ENCODE results near the gene YES1. TPM values are rescaled to one million over a fixed set of nuclear protein-coding genes. Genes with fewer than 3 reads are reported as not detected.

The YES1 gene
- 10 to 100 TPM; 65.4 to 83.7 (median 80.5) TPM for polyA plus RNA-seq (ENCODE audit: insufficient read length in 4 of 4)

GRCh38 chr18:811892-812375 is at the start of gene YES1:
YES1 (minus strand) TSS chr18:812242; CDS start chr18:756827, 55,415 bp downstream.
- DNase-seq (ENCODE audit: low read depth in 4 of 4, low spot score in 3 of 4), result peak in 1 of 4 donors; percentile 60

- DNase-seq (ENCODE audit: low read depth in 4 of 4, low spot score in 3 of 4), result no peak
These were observed 45.9 kb upstream of the YES1 start for GRCh38 chr18:857986-858385.

- DNase-seq (ENCODE audit: low read depth in 4 of 4, low spot score in 3 of 4), result no peak
These were observed 41.4 kb upstream of the YES1 start for GRCh38 chr18:853471-853870.

DNA sequence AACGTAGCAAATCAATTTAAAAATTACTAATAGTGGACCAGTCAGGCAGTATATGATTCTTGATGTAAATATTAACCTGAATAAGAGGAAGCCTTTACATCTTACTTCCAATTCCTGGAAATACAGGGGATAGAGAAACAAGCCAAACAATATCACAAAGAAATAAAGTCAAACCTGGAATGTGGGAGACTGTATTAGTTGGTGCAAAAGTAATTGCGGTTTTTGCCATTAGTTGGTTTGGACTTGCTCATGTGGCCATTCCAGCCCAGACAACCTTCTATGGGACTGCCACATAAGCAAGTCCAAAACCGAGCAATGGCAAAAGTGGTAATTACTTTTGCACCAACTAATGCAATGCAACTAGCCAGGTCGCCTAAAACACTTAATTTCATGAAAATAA is 38.9 kb upstream of the YES1 start:
- no peak for DNase-seq (ENCODE audit: low read depth in 4 of 4, low spot score in 3 of 4)

DNA sequence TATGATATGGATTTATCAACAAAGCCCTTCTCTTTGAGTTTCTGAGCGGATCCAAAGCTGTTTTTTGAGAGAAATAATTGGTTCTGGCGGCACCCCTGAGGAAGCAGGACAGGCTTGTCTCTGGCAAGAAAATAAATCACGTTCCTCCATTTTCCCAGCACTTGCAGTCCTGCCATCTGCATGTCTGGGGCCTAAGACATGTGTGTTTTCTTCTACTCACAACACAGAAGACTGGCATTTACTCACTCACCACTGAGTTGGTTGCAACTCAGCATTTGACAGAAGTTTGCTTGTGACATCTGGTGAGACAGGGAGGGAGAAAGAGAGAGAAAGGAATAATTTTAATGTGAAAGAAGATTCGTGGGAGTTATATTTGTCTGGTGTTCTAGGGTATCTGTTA is 37.0 kb upstream of the YES1 start:
- DNase-seq (ENCODE audit: low read depth in 4 of 4, low spot score in 3 of 4), result no peak

- no peak for DNase-seq (ENCODE audit: low read depth in 4 of 4, low spot score in 3 of 4)
These were observed 36.2 kb upstream of the YES1 start for GRCh38 chr18:848062-848861.

DNA sequence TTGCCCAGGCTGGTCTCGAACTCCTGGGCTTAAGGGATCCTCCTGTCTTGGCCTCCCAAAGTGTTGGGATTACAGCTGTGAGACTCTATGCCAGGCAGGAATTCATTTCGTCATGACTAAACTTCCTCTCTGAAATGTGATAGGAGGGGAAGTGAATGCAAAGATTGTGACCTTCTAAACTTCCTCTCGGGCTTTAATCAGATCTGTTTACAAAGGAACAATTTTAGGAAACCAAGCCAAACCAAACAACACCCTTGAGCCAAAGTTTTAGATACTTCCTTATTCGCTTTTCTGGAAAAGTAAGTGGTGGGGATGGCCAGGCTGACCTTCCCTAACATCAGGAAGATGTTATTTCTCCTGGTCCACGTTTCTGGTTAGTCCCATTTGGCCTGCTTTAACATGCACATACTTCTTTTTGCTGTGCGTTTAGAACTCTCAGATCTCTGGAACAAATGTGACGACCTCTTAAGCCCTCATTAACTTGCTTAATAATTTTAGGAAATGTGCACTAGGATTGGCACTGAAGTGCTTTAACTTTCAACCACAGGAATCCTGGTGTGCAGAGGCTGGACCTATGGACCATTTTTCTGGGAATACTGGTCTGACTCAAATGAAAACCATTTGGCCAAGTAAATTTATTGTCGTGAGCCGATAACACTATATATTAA is 33.2 kb upstream of the YES1 start:
- no peak for DNase-seq (ENCODE audit: low read depth in 4 of 4, low spot score in 3 of 4)

DNA sequence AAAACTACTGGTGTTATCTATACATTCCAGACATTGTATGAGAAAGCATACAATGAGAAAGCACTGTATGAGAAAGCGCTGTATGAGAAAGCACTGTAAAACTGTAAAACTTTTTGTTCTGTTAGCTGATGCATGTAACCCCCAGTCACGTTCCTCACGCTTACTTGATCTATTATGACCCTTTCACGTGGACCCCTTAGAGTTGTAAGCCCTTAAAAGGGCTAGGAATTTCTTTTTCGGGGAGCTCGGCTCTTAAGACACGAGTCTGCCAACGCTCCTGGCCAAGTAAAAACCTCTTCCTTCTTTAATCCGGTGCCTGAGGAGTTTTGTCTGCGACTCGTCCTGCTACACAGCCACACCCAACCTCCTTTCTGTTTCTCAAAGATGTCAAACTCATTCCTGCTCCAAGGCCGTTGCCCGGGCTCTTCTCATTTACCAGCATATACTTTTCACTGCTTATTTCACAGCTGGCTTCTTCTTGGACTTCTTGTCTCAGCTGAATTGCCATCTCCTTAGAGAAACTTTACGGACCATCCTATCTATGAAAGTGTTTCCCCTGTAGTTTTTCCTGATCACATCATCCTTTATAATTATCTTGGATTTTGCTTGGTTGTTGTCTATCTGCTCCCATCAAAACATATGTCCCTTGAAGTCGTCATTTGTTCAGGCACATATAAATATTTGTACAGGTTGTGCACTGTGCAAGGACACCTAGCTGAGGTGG is 29.8 kb upstream of the YES1 start:
- no peak for DNase-seq (ENCODE audit: low read depth in 4 of 4, low spot score in 3 of 4)

DNA sequence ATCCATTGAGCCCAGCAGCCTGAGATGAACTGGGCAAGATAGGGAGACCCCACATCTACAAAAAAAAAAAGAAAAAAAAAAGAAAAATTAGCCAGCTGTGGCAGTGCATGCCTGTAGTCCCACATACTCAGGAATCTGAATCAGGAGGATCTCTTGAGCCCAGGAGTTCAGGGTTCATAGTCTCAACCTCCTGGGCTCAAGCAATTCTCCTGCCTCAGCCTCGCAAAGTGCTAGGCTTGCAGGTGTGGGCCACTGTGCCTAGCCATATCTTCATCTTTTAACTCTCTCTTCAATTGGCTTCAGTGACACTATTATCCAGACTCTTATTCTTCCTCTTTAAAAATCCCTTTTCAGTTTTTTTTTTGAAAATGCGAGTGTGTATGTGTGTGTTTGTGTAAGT is 28.5 kb upstream of the YES1 start:
- DNase-seq (ENCODE audit: low read depth in 4 of 4, low spot score in 3 of 4), result no peak

GRCh38 chr18:840023-840408 is 28.0 kb upstream of the YES1 start:
- DNase-seq (ENCODE audit: low read depth in 4 of 4, low spot score in 3 of 4), result no peak

DNA sequence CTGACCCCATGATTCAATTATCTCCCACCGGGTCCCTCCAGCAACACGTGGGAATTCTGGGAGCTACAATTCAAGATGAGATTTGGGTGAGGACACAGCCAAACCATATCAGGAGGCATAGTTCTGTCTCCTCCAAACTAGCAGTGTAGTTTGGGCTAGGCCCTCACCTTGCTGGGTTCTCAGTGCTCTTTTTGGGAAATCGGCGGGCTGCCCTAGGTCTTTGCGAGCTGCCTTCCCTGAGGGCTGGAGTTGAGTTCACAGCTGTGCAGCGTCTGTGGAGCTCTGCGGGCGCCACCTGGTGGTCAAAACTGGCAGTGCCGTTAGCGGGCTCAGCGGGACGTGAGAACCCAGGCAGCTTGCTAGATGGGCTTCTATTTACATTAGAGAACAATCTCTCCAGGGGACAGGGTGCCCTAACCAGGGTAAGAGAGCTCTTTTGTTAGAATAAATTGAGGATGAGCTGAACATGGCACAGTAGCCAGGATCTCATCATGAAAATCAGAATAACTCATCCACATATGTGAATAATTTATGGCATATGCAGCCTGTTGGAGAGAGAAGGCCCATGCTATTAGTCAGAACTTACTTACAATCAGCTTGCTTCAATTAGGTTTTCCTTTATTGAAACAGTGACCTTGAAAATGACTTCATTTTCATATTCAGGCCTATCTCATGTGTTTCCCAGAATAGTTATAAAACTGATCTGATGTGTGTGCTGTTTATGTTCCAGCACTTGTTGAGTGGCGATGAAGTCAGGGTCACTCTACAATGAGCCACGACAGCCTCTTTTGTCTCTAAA is 27.4 kb upstream of the YES1 start:
- peak; percentile 49 to 74 (median 59) for DNase-seq (ENCODE audit: low read depth in 4 of 4, low spot score in 3 of 4)

- no peak for DNase-seq (ENCODE audit: low read depth in 4 of 4, low spot score in 3 of 4)
These were observed 25.9 kb upstream of the YES1 start for GRCh38 chr18:837922-838321.

GRCh38 chr18:834082-834720 is 22.2 kb upstream of the YES1 start:
- no peak for DNase-seq (ENCODE audit: low read depth in 4 of 4, low spot score in 3 of 4)

- no peak for DNase-seq (ENCODE audit: low read depth in 4 of 4, low spot score in 3 of 4)
These were observed 21.2 kb upstream of the YES1 start for GRCh38 chr18:833197-833596.

- DNase-seq (ENCODE audit: low read depth in 4 of 4, low spot score in 3 of 4), result no peak
These were observed 20.1 kb upstream of the YES1 start for GRCh38 chr18:832085-832681.

DNA sequence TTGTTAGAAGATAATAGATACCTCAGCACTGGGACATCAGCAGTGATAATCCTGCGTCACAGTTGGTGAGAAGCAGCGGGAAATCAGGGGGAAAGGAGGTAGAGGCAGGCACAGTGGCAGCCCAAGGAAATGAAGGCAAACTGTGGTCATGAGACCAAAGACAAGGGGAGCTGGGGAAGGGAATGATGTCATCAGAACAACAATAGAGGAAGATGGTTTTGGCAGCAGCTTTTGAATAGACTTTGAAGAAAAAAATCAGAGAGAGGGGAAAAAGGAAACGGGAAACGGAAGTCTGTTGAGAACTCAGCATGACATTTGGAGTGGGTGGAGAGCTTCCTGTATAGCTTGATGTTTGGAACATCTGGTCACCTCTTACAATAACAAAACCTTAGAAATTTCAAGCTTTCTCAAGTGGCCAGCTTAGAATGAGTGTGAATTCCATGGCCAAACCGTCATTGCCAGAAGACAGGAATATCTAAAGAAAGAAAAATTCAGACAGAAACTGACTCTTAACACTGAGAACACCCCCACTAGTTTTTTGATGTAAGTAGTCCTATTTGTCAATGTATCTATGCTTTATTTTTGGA is 18.4 kb upstream of the YES1 start:
- no peak for DNase-seq (ENCODE audit: low read depth in 4 of 4, low spot score in 3 of 4)

DNA sequence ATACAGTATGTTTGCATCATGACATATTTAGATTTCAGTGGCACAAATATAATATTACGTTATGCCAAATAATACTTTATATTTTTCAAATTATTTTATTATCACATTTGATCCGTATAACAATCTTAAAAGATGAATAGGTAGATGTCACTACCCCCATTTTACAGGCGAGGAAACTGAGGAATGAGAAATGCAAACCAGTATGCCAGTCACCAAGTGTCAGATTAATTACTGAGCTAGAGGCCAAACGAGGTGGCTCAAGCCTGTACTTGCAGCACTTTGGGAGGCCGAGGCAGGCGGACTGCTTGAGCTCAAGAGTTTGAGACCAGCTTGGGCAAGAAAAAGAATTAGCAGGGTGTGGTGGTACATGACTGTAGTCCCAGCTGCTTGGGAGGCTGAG is 17.4 kb upstream of the YES1 start:
- no peak for DNase-seq (ENCODE audit: low read depth in 4 of 4, low spot score in 3 of 4)

- DNase-seq (ENCODE audit: low read depth in 4 of 4, low spot score in 3 of 4), result no peak
These were observed 15.1 kb upstream of the YES1 start for GRCh38 chr18:827093-827677.

Measured in right renal pelvis (tissue), 4 donors.